ENCODE measurements around the gene REXO1. TPM values are rescaled to one million over a fixed set of nuclear protein-coding genes. Genes with fewer than 3 reads are reported as not detected.
A peak's percentile ranks its signal among the peaks of the same experiment; 100 is the strongest.

Gene REXO1
- total RNA-seq, 1 donor from 2014 or later = 2.4 TPM

DNA sequence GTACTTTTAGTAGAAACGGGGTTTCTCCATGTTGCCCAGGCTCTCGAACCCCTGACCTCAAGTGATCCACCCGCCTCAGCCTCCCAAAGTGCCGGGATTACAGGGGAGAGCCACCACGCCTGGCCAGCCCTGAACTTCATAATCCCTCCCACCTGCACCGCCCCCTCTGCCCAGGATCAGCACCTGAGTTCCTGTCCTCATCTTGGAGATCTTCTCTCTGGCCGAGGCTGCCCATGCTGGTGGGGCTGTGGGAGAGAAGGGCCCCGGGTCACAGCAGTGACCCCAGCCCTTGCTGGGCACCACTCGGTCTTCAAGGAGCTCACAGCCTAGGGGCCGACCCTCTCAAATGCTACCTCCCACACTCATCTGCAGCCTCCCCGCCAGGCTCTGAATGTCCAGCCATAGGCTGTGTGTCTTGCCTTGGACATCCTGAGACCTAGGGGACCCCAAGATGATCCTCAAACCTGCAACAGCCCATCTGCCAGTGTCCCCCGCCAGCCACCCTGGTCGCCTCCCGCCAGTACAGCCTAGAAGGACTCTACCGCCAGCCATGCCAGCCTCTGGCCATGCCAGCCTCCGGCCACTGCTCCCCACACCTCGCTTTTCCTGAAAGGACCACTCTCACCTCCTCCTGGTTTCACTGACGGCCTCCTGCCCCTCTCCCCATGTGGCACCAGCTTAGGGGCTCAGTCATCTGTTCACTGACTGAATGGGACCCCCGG lies 37.7 kb downstream of the REXO1 start:
- Histone ChIP-seq H3K4me3 (ENCODE audit: low read depth, low read length) (no peak overlapping the region), H3K27me3 (ENCODE audit: control insufficient read depth, insufficient read depth, low read length) (no peaks in the 10 kb centered on the region), H3K36me3 (ENCODE audit: control insufficient read depth, insufficient read depth, low read length) (no peaks in the 10 kb centered on the region)
- DNase-seq (ENCODE audit: low read depth) = no peak
- no peak for TF ChIP-seq CTCF (IDR thresholded peaks at IDR 0.05; ENCODE audit: insufficient read depth, low read length, severe bottlenecking)
- FAIRE-seq = no peak

DNA sequence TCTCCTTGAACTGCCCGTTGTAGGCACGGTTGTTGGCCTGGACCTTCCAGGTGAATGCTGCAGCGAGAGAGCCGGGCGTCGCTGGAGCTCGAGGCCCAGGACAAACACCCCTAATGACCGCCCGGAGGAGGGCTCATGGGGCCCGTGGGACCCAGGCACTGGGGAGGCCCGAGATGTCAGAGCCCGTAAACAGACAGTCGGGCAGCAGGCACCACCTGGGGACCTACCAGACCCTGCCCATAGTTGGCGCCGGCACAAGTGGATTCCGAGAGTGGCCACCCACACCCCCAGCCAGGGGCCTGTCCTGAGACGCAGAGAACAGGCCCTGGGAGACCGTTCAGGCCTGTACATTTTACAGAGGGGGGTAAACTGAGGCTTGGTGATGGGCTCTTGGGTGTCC lies 38.6 kb downstream of the REXO1 start:
- no peaks in the 10 kb centered on the region for H3K36me3 ChIP-seq (ENCODE audit: control insufficient read depth, insufficient read depth, low read length)
- no peak for TF ChIP-seq CTCF (IDR thresholded peaks at IDR 0.05; ENCODE audit: insufficient read depth, low read length, severe bottlenecking)
- FAIRE-seq = no peak

DNA sequence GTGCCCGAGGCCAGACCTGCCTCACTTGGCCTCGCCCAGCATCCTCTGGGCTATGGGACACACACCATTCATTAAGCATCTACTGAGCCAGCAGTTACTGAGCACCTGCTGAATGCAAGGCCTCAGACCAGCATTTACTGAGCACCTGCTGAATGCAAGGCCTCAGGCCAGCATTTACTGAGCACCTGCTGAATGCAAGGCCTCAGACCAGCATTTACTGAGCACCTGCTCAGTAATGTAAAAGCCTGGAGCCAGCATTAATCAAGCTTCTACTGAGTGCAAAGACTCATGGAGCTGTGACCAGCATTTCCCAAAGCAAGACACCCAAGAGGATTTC lies 39.9 kb downstream of the REXO1 start:
- no peaks in the 10 kb centered on the region for H3K27me3 ChIP-seq (ENCODE audit: control insufficient read depth, insufficient read depth, low read length)
- TF ChIP-seq CTCF (IDR thresholded peaks at IDR 0.05; ENCODE audit: insufficient read depth, low read length, severe bottlenecking) = no peak
- no peak for DNase-seq (ENCODE audit: low read depth)
- no peak overlapping the region for H3K4me3 ChIP-seq (ENCODE audit: low read depth, low read length)
- no peaks in the 10 kb centered on the region for H3K36me3 ChIP-seq (ENCODE audit: control insufficient read depth, insufficient read depth, low read length)
- FAIRE-seq = no peak

More for the DNA sequence above, 38.6 kb downstream of the REXO1 start:
- Histone ChIP-seq H3K4me3 (ENCODE audit: low read depth, low read length) (no peak overlapping the region), H3K27me3 (ENCODE audit: control insufficient read depth, insufficient read depth, low read length) (no peaks in the 10 kb centered on the region)
- DNase-seq (ENCODE audit: low read depth) = no peak

DNA sequence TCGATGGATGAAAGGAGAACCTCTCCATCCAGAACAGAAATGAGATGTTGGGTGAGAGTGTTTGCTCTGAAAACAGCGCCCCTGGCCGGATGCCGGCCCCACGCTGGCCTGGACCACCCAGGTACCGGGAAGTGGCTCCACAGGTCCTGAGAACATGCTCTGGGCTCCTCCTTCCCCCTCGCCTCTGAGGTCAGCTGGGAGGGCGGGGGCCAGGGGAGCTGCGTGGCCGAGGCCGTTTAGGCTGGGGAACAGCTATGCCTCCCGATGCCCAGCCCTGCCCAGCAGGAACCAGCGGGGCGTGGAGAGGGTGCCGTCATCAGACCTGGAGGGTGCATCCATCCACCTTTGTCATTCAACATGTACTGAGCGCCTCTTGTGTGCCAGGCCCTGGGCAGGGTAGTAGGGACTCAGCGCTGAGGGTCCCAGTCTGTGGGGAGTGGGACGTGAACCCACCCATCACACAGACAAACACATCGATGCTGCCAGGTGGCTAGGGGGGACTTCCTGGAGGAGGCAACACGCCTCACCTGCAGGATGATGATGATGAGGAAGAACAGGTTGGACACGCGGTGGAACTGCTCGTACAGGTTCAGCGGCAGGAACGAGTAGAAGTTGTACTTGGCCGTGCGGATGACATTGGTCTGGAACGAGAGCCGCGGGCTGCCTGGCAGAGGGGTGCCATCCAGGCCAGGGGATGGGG lies 40.4 kb downstream of the REXO1 start:
- no peak for DNase-seq (ENCODE audit: low read depth)
- TF ChIP-seq CTCF (IDR thresholded peaks at IDR 0.05; ENCODE audit: insufficient read depth, low read length, severe bottlenecking) = no peak
- no peaks in the 10 kb centered on the region for H3K27me3 ChIP-seq (ENCODE audit: control insufficient read depth, insufficient read depth, low read length)
- H3K4me3 ChIP-seq (ENCODE audit: low read depth, low read length) = no peak overlapping the region
- FAIRE-seq = peak; percentile 91
- H3K36me3 ChIP-seq (ENCODE audit: control insufficient read depth, insufficient read depth, low read length) = no peaks in the 10 kb centered on the region

DNA sequence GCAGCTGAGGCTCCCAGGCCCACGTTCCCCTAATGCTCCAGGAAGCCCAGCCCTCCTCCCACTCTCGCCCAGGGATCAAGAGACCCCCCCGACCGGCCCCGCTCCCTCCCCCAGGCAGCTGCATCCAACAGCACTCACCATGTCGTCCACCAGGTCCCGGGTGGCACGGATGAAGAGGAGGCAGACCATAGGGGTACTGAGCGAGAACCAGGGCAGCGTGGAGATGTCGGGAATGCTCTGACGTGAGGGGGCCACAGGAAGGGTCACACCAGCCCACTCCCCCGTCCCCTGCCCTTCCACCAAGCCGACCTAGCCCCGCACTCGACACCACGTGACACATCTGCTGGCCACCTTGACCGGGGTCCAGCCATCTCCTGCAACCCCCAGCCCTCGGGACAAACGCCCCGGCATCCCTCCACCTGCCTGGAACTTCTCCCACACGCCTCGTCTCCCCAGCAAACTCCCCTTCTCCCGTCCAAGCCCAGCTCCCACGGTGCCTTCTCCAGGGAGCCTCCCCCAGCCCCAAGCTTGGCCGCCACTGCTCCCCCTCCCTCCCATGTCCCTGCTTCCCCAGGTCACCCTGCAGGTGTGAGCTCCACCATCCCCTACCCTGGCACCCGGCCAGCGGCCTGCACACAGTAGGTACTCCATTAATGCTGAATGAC lies 41.1 kb downstream of the REXO1 start:
- DNase-seq (ENCODE audit: low read depth) (no peak), FAIRE-seq (no peak)

More for the DNA sequence above, 41.1 kb downstream of the REXO1 start:
- H3K36me3 ChIP-seq (ENCODE audit: control insufficient read depth, insufficient read depth, low read length) = no peaks in the 10 kb centered on the region
- no peak for TF ChIP-seq CTCF (IDR thresholded peaks at IDR 0.05; ENCODE audit: insufficient read depth, low read length, severe bottlenecking)
- H3K27me3 ChIP-seq (ENCODE audit: control insufficient read depth, insufficient read depth, low read length) = no peaks in the 10 kb centered on the region
- H3K4me3 ChIP-seq (ENCODE audit: low read depth, low read length) = no peak overlapping the region

All from bronchial epithelial cell (primary cell).